K562 (cell line): ENCODE measurements around the gene GTF3C4. TPM values are rescaled to one million over a fixed set of nuclear protein-coding genes. Genes with fewer than 3 reads are reported as not detected.

Experiments
- BCOR ChIP-seq: fragments of 450-650 bp; IDR thresholded peaks from 2 replicates; pipeline ENCODE4 v1.6.1; 2016
- HDAC1 ChIP-seq, 2 experiments: fragments of 450-650 bp; IDR thresholded peaks; 2 replicates each; pipeline ENCODE4 v1.6.1; 2016 to 2017; ENCODE audit warnings: inconsistent platforms in 1 of 2, mild to moderate bottlenecking in 1 of 2, moderate library complexity in 1 of 2
- HDAC3 ChIP-seq: fragments of 450-650 bp; IDR thresholded peaks from 2 replicates; pipeline ENCODE4 v1.6.1; 2018; ENCODE audit warnings: borderline replicate concordance, mild to moderate bottlenecking, moderate library complexity; ENCODE audit not compliant: partially characterized antibody
- HMGN3 ChIP-seq: IDR thresholded peaks from 2 replicates; pipeline ENCODE4 v1.6.1; 2011; ENCODE audit warnings: borderline replicate concordance, low read depth, mild to moderate bottlenecking, mixed read lengths, low read length; ENCODE audit not compliant: insufficient read length; ENCODE audit errors: extremely low read depth
- HNRNPL ChIP-seq: fragments of 200-400 bp; formaldehyde crosslinking; IDR thresholded peaks from 2 replicates; pipeline ENCODE4 v1.6.1; 2017; ENCODE audit warnings: low read depth, mild to moderate bottlenecking, low read length
- JUN ChIP-seq, 2 experiments: sonication (generic) in 1 of 2; formaldehyde crosslinking in 1 of 2; IDR thresholded peaks; 2 replicates each; pipeline versions ENCODE4 v1.6.1 to v1.8.0; 2012 to 2022; ENCODE audit warnings: borderline replicate concordance in 2 of 2, mild to moderate bottlenecking in 2 of 2, improper control_type of control experiment in 1 of 2, low read depth in 1 of 2, low read length in 1 of 2, missing genetic modification reagents in 1 of 2
- PHF8 ChIP-seq: fragments of 200-600 bp; sonication (generic); IDR thresholded peaks from 2 replicates; pipeline ENCODE4 v1.6.1; 2012; ENCODE audit warnings: mixed run types, mild to moderate bottlenecking, inconsistent platforms, low read length, moderate library complexity, borderline replicate concordance
- POLR2B ChIP-seq: fragments of 450-650 bp; IDR thresholded peaks from 2 replicates; pipeline ENCODE4 v1.6.1; 2018; ENCODE audit warnings: low read depth; ENCODE audit not compliant: partially characterized antibody
- PRMT5 ChIP-seq: sonication (generic); formaldehyde crosslinking; IDR thresholded peaks from 2 replicates; pipeline ENCODE4 v1.5.0; 2020; ENCODE audit warnings: missing genetic modification reagents
- SIN3A ChIP-seq, 2 experiments: fragments of 150-350 bp in 1 of 2; IDR thresholded peaks; 2 replicates each; pipeline ENCODE4 v1.6.1; 2011 to 2016; ENCODE audit warnings: borderline replicate concordance in 2 of 2, low read depth in 2 of 2, low read length in 2 of 2, mild to moderate bottlenecking in 2 of 2, moderate library complexity in 2 of 2; ENCODE audit not compliant: control insufficient read depth in 1 of 2
- ZC3H8 ChIP-seq: fragments of 450-650 bp; IDR thresholded peaks from 2 replicates; pipeline ENCODE4 v1.6.1; 2017
- ZNF707 ChIP-seq: fragments of 250-450 bp; sonication (Bioruptor Pico); conservative IDR thresholded peaks from 2 replicates; pipeline ENCODE4 v1.8.0; 2022; ENCODE audit warnings: inconsistent platforms, mild to moderate bottlenecking, moderate library complexity
- polyA plus RNA-seq, 8 experiments: library from polyadenylated mRNA; depleted of rRNA in 4 of 8; stranded (reverse) in 5 of 8; unstranded in 3 of 8; fragments of >200 nt; fragmentation: Nextera tagmentation in 2 of 8; fragmentation: Illumina TruSeq in 1 of 8; extraction: Ambion mirVana in 2 of 8; extraction: Trizol in 1 of 8; gene quantifications; 2 replicates each; pipeline versions ENCODE4 v1.2.1 to v1.2.3, GENCODE V29; 2011 to 2014; ENCODE audit warnings: inconsistent platforms in 1 of 8, missing spikeins in 1 of 8
- total RNA-seq, 7 experiments: library from RNA; depleted of rRNA in 6 of 7; stranded (reverse); fragments of >200 nt in 6 of 7; fragmentation: Illumina TruSeq in 2 of 7; extraction: Trizol in 2 of 7; gene quantifications; 2 replicates each; pipeline versions ENCODE4 v1.2.1 to v1.2.3, GENCODE V29; 2011 to 2021; ENCODE audit warnings: low replicate concordance in 1 of 7
- TF ChIP-seq, protein P1 (sequence below): fragments of 450-650 bp; formaldehyde crosslinking; IDR thresholded peaks from 2 replicates; pipeline ENCODE4 v1.4.0; 2020; ENCODE audit warnings: mild to moderate bottlenecking, moderate library complexity
- TF ChIP-seq, protein P2 (sequence below): fragments of 450-650 bp; formaldehyde crosslinking; IDR thresholded peaks from 2 replicates; pipeline ENCODE4 v1.4.0; 2020; ENCODE audit warnings: mild to moderate bottlenecking, moderate library complexity
- TF ChIP-seq, protein P3 (sequence below): fragments of 250-450 bp; sonication (Bioruptor Pico); IDR thresholded peaks from 2 replicates; pipeline ENCODE4 v1.4.0; 2020
- TF ChIP-seq, protein P4 (sequence below): fragments of 250-450 bp; sonication (Bioruptor Pico); IDR thresholded peaks from 2 replicates; pipeline ENCODE4 v1.4.0; 2020

Gene GTF3C4
- total and polyA plus RNA-seq, 9 of the 15 experiments (the other 6 are each of a cell fraction or from before 2014, with no cell fraction given), result 3.9 to 20.0 (median 12.2) TPM

DNA sequence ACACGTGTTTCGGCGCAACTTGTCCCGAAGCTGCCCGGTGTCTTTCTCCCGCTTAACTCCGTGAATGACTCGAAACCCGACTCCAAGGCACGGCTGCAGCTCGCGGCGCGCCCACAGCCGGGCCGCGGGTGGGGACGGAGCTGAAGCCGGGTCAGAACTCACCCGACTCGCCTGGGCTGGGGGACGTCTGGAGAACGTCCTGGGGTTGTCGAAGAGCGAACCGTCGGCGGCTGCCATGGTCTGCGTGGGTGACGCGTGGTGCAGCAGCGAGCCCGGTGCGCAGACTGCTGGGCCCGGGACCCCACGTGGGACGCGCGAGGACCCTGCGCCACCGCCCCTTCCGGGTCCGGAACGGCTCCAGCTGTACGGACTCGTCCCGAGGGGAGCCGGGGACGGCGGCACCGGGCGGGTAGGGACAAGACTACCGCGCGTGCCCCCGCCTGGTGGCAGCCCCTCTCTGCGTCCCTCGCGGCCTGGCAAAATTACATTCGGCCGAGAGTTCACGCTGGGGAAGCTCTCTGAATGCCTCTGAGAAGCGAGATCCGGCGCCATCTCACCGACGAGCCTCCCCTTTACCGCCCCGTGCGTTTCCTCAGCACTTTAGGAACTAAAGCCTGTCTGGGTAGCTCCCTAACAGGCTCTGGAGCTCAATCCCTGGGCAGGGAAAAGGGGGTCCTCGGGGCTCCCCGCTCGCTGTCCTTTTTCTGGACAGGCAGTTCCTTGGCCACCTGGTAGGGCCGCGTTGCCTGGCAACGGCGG, 387 bp upstream of the GTF3C4 start, which contains the start of gene DDX31 (continued):
- TF ChIP-seq, protein P1, sequence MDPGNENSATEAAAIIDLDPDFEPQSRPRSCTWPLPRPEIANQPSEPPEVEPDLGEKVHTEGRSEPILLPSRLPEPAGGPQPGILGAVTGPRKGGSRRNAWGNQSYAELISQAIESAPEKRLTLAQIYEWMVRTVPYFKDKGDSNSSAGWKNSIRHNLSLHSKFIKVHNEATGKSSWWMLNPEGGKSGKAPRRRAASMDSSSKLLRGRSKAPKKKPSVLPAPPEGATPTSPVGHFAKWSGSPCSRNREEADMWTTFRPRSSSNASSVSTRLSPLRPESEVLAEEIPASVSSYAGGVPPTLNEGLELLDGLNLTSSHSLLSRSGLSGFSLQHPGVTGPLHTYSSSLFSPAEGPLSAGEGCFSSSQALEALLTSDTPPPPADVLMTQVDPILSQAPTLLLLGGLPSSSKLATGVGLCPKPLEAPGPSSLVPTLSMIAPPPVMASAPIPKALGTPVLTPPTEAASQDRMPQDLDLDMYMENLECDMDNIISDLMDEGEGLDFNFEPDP (CRISPR knock-in tag), result no peak
- TF ChIP-seq HMGN3 (peak; percentile 52), HNRNPL (peak; percentile 15; the same call in 1 of the 2 replicates), SIN3A (IDR thresholded peaks at IDR 0.05; ENCODE audit: borderline replicate concordance in 2 of 2, control insufficient read depth in 1 of 2, low read depth in 2 of 2, low read length in 2 of 2) (peak; percentile 98), BCOR (no peak), POLR2B (peak; percentile 65), ZNF707 (CRISPR knock-in tag) (no peak), HDAC3 (no peak), JUN (IDR thresholded peaks at IDR 0.05; ENCODE audit: borderline replicate concordance, low read depth, low read length) (peak; percentile 3; the same call in 1 of the 2 replicates), JUN (CRISPR knock-in tag; IDR thresholded peaks at IDR 0.05; ENCODE audit: borderline replicate concordance) (peak; percentile 88), PRMT5 (no peak), ZC3H8 (no peak), PHF8 (peak; percentile 85; the same call in 1 of the 2 replicates), HDAC1 (IDR thresholded peaks at IDR 0.05) (peak; percentile 93 to 100; a peak in 3 of 4 replicates)
- TF ChIP-seq, protein P2, sequence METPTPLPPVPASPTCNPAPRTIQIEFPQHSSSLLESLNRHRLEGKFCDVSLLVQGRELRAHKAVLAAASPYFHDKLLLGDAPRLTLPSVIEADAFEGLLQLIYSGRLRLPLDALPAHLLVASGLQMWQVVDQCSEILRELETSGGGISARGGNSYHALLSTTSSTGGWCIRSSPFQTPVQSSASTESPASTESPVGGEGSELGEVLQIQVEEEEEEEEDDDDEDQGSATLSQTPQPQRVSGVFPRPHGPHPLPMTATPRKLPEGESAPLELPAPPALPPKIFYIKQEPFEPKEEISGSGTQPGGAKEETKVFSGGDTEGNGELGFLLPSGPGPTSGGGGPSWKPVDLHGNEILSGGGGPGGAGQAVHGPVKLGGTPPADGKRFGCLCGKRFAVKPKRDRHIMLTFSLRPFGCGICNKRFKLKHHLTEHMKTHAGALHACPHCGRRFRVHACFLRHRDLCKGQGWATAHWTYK (CRISPR knock-in tag), result peak; percentile 17; the same call in 1 of the 2 replicates
- TF ChIP-seq, protein P3, sequence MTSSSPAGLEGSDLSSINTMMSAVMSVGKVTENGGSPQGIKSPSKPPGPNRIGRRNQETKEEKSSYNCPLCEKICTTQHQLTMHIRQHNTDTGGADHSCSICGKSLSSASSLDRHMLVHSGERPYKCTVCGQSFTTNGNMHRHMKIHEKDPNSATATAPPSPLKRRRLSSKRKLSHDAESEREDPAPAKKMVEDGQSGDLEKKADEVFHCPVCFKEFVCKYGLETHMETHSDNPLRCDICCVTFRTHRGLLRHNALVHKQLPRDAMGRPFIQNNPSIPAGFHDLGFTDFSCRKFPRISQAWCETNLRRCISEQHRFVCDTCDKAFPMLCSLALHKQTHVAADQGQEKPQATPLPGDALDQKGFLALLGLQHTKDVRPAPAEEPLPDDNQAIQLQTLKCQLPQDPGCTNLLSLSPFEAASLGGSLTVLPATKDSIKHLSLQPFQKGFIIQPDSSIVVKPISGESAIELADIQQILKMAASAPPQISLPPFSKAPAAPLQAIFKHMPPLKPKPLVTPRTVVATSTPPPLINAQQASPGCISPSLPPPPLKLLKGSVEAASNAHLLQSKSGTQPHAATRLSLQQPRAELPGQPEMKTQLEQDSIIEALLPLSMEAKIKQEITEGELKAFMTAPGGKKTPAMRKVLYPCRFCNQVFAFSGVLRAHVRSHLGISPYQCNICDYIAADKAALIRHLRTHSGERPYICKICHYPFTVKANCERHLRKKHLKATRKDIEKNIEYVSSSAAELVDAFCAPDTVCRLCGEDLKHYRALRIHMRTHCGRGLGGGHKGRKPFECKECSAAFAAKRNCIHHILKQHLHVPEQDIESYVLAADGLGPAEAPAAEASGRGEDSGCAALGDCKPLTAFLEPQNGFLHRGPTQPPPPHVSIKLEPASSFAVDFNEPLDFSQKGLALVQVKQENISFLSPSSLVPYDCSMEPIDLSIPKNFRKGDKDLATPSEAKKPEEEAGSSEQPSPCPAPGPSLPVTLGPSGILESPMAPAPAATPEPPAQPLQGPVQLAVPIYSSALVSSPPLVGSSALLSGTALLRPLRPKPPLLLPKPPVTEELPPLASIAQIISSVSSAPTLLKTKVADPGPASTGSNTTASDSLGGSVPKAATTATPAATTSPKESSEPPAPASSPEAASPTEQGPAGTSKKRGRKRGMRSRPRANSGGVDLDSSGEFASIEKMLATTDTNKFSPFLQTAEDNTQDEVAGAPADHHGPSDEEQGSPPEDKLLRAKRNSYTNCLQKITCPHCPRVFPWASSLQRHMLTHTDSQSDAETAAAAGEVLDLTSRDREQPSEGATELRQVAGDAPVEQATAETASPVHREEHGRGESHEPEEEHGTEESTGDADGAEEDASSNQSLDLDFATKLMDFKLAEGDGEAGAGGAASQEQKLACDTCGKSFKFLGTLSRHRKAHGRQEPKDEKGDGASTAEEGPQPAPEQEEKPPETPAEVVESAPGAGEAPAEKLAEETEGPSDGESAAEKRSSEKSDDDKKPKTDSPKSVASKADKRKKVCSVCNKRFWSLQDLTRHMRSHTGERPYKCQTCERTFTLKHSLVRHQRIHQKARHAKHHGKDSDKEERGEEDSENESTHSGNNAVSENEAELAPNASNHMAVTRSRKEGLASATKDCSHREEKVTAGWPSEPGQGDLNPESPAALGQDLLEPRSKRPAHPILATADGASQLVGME, result no peak
- TF ChIP-seq, protein P4, sequence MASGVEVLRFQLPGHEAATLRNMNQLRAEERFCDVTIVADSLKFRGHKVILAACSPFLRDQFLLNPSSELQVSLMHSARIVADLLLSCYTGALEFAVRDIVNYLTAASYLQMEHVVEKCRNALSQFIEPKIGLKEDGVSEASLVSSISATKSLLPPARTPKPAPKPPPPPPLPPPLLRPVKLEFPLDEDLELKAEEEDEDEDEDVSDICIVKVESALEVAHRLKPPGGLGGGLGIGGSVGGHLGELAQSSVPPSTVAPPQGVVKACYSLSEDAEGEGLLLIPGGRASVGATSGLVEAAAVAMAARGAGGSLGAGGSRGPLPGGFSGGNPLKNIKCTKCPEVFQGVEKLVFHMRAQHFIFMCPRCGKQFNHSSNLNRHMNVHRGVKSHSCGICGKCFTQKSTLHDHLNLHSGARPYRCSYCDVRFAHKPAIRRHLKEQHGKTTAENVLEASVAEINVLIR (CRISPR knock-in tag), result no peak
